ENCODE data around the gene MAGI1. TPM values are rescaled to one million over a fixed set of nuclear protein-coding genes. Genes with fewer than 3 reads are reported as not detected.
"Not testable (repeated sequence)": the region's sequence is repeated elsewhere in the genome, so short reads cannot be mapped to it uniquely, and the experiment has no call there.

The MAGI1 gene
- total RNA-seq, 2 experiments from 2014 or later = 0.47 to 0.51 TPM

GRCh38 chr3:65549626-65549959 lies 489.1 kb downstream of the MAGI1 start:
- Mint-ChIP-seq H3K27ac (no peak overlapping the region), H3K9me3 (no peaks in the 10 kb centered on the region), H3K27me3 (peaks cover 19% of the 10 kb centered on the region), H3K36me3 (ENCODE audit: low read depth) (no peaks in the 10 kb centered on the region), H3K4me1 (ENCODE audit: low read depth) (no peaks in the 10 kb centered on the region), H3K4me3 (no peak overlapping the region)
- no peak for TF ChIP-seq CTCF (IDR thresholded peaks at IDR 0.05)
- ChIA-PET CTCF (no interaction called here), POLR2A (no interaction called here)
- intact Hi-C loops (cut with micrococcal nuclease) = no loop called here
- ATAC-seq (no peak), DNase-seq (no peak)

GRCh38 chr3:65548848-65549625 lies 489.7 kb downstream of the MAGI1 start:
- no peak for TF ChIP-seq CTCF (IDR thresholded peaks at IDR 0.05)
- Mint-ChIP-seq H3K36me3 (ENCODE audit: low read depth) (no peaks in the 10 kb centered on the region), H3K4me3 (no peak overlapping the region), H3K27ac (no peak overlapping the region), H3K4me1 (ENCODE audit: low read depth) (no peaks in the 10 kb centered on the region), H3K27me3 (peaks cover 19% of the 10 kb centered on the region), H3K9me3 (no peaks in the 10 kb centered on the region)
- CTCF ChIA-PET = no interaction called here
- DNase-seq (no peak), ATAC-seq (no peak)
- intact Hi-C loops (cut with micrococcal nuclease) = no loop called here
- POLR2A ChIA-PET = no interaction called here

GRCh38 chr3:65545429-65545828 lies 493.3 kb downstream of the MAGI1 start:
- no peak for TF ChIP-seq CTCF (IDR thresholded peaks at IDR 0.05)
- ChIA-PET POLR2A (no interaction called here), CTCF (no interaction called here)
- ATAC-seq (no peak), DNase-seq (no peak)
- no peak overlapping the region for H3K27ac Mint-ChIP-seq
- intact Hi-C loops (cut with micrococcal nuclease) = no loop called here
- no peak overlapping the region for H3K4me3 Mint-ChIP-seq
- H3K36me3 Mint-ChIP-seq (ENCODE audit: low read depth) = no peaks in the 10 kb centered on the region
- H3K9me3 Mint-ChIP-seq = peaks cover 5% of the 10 kb centered on the region
- H3K27me3 Mint-ChIP-seq = peaks cover 18% of the 10 kb centered on the region
- H3K4me1 Mint-ChIP-seq (ENCODE audit: low read depth) = no peaks in the 10 kb centered on the region

GRCh38 chr3:65543391-65543790 lies 495.3 kb downstream of the MAGI1 start:
- not testable (repeated sequence) for H3K9me3 Mint-ChIP-seq

GRCh38 chr3:65540666-65541065 lies 498.1 kb downstream of the MAGI1 start:
- Mint-ChIP-seq H3K36me3 (ENCODE audit: low read depth) (no peaks in the 10 kb centered on the region), H3K27me3 (no peaks in the 10 kb centered on the region), H3K4me3 (no peak overlapping the region), H3K4me1 (ENCODE audit: low read depth) (no peaks in the 10 kb centered on the region), H3K27ac (no peak overlapping the region), H3K9me3 (peaks cover 5% of the 10 kb centered on the region)
- ChIA-PET POLR2A (no interaction called here), CTCF (no interaction called here)
- DNase-seq = no peak
- no peak for ATAC-seq
- no peak for TF ChIP-seq CTCF (IDR thresholded peaks at IDR 0.05)
- intact Hi-C loops (cut with micrococcal nuclease) = no loop called here

More at GRCh38 chr3:65543391-65543790, 495.3 kb downstream of the MAGI1 start:
- H3K4me3 Mint-ChIP-seq; DNase-seq; H3K27me3 Mint-ChIP-seq; intact Hi-C loops (cut with micrococcal nuclease); H3K27ac Mint-ChIP-seq; H3K4me1 Mint-ChIP-seq (ENCODE audit: low read depth); H3K36me3 Mint-ChIP-seq (ENCODE audit: low read depth); CTCF ChIA-PET; ATAC-seq; POLR2A ChIA-PET: not testable (repeated sequence)
